Measurements from ENCODE around the gene SLC24A1. TPM values are rescaled to one million over a fixed set of nuclear protein-coding genes. Genes with fewer than 3 reads are reported as not detected.

SLC24A1 gene
- total and polyA plus RNA-seq, 2 of the 13 experiments (the other 11 are each of a cell fraction or from before 2014, with no cell fraction given) = 5.9 to 8.3 TPM

DNA sequence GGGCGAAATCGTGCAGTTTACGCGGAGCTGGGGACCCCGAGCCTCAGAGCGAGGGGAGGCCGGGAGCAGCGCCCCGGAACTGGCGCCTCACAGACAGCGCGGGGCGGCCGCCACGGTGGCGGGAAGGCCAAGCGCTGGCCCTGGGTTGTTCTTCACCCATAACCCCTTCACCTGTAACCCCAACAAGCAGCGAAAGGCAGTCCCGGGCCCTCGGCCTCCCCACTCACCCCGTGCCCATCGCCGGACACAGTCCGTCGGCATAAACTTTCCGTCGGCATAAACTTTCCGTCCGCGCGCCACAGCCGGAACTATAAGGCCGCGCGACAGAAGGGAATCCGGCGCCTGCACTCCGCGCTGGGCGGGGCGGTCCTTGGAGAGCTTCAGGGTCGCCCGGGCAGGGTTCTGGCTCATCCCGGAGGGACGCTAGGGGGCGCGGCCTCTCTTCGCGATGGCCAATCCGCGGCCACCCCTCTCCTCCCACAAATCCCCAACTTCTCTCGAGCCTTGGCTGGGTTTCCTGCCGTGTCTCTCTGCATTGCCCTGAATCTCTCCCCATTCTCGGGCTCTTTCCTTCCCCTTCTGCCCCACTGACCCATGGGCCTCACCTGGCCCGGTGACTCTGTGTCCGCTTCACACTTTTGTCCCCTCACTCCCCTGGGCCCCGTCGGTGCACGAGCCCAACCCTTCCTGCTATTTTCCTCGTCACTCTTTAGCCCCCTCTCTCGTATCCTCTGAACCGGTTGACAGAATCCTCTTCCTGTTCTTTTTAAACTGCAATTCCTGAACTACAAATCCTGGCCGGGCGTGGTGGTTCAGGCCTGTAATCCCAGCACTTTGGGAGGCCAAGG lies 10.6 kb upstream of the SLC24A1 start, which contains the start of gene INTS14 (continued):
- TF ChIP-seq ZNF407 (CRISPR knock-in tag; IDR thresholded peaks at IDR 0.05; ENCODE audit: not compliant biosample characterization) (peak; percentile 17), ZBTB37 (CRISPR knock-in tag; IDR thresholded peaks at IDR 0.05) (no peak), ZMYM3 (CRISPR knock-in tag; IDR thresholded peaks at IDR 0.05) (peak; percentile 89), STAG1 (CRISPR knock-in tag; IDR thresholded peaks at IDR 0.05) (peak; percentile 62), RNF2 (conservative IDR thresholded peaks at IDR 0.05; ENCODE audit: low read depth) (no peak), ZBTB3 (CRISPR knock-in tag; IDR thresholded peaks at IDR 0.05; ENCODE audit: borderline replicate concordance, low read depth) (no peak), SIX4 (CRISPR knock-in tag; IDR thresholded peaks at IDR 0.05) (peak; percentile 46; the same call in 1 of the 2 replicates), ZNF652 (CRISPR knock-in tag; IDR thresholded peaks at IDR 0.05; ENCODE audit: borderline replicate concordance, low read depth) (0 out of 2 replicates have a peak, but pooled peaks have one; percentile 42), ARID3A (IDR thresholded peaks at IDR 0.05; ENCODE audit: low read depth, low read length) (peak; percentile 60; the same call in 1 of the 2 replicates)
- TF ChIP-seq, protein P1, sequence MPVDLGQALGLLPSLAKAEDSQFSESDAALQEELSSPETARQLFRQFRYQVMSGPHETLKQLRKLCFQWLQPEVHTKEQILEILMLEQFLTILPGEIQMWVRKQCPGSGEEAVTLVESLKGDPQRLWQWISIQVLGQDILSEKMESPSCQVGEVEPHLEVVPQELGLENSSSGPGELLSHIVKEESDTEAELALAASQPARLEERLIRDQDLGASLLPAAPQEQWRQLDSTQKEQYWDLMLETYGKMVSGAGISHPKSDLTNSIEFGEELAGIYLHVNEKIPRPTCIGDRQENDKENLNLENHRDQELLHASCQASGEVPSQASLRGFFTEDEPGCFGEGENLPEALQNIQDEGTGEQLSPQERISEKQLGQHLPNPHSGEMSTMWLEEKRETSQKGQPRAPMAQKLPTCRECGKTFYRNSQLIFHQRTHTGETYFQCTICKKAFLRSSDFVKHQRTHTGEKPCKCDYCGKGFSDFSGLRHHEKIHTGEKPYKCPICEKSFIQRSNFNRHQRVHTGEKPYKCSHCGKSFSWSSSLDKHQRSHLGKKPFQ (CRISPR knock-in tag; IDR thresholded peaks at IDR 0.05; ENCODE audit: insufficient replicate concordance) = peak; percentile 73
- TF ChIP-seq, protein P2, sequence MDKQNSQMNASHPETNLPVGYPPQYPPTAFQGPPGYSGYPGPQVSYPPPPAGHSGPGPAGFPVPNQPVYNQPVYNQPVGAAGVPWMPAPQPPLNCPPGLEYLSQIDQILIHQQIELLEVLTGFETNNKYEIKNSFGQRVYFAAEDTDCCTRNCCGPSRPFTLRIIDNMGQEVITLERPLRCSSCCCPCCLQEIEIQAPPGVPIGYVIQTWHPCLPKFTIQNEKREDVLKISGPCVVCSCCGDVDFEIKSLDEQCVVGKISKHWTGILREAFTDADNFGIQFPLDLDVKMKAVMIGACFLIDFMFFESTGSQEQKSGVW (CRISPR knock-in tag; IDR thresholded peaks at IDR 0.05; ENCODE audit: borderline replicate concordance) = no peak
- TF ChIP-seq, protein P3, sequence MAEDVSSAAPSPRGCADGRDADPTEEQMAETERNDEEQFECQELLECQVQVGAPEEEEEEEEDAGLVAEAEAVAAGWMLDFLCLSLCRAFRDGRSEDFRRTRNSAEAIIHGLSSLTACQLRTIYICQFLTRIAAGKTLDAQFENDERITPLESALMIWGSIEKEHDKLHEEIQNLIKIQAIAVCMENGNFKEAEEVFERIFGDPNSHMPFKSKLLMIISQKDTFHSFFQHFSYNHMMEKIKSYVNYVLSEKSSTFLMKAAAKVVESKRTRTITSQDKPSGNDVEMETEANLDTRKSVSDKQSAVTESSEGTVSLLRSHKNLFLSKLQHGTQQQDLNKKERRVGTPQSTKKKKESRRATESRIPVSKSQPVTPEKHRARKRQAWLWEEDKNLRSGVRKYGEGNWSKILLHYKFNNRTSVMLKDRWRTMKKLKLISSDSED (CRISPR knock-in tag; IDR thresholded peaks at IDR 0.05) = no peak
